ENCODE data around the gene ANKRD52. TPM values are rescaled to one million over a fixed set of nuclear protein-coding genes. Genes with fewer than 3 reads are reported as not detected.

ANKRD52 gene
- total and polyA plus RNA-seq, 10 of the 15 experiments (the other 5 are each of a cell fraction or from before 2014, with no cell fraction given): 0.90 to 55.3 (median 16.1) TPM

- TF ChIP-seq CTCF (IDR thresholded peaks at IDR 0.05 in 2 of 3, conservative IDR thresholded peaks at IDR 0.05 in 1 of 3; ENCODE audit: control insufficient read depth in 2 of 3, extremely low read depth in 1 of 3, insufficient read depth in 1 of 3, low read depth in 3 of 3, low read length in 3 of 3): no peak
- no peak for TF ChIP-seq KDM1A (IDR thresholded peaks at IDR 0.05; ENCODE audit: borderline replicate concordance)
- TF ChIP-seq, protein P1, sequence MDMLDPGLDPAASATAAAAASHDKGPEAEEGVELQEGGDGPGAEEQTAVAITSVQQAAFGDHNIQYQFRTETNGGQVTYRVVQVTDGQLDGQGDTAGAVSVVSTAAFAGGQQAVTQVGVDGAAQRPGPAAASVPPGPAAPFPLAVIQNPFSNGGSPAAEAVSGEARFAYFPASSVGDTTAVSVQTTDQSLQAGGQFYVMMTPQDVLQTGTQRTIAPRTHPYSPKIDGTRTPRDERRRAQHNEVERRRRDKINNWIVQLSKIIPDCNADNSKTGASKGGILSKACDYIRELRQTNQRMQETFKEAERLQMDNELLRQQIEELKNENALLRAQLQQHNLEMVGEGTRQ (IDR thresholded peaks at IDR 0.05; ENCODE audit: borderline replicate concordance, low read depth, low read length): no peak
- TF ChIP-seq JUNB (IDR thresholded peaks at IDR 0.05): no peak
- no peak for TF ChIP-seq WRNIP1 (IDR thresholded peaks at IDR 0.05; ENCODE audit: borderline replicate concordance, low read depth, low read length)
- TF ChIP-seq MTA3 (IDR thresholded peaks at IDR 0.05; ENCODE audit: borderline replicate concordance, low read length): no peak
- TF ChIP-seq HCFC1 (IDR thresholded peaks at IDR 0.05; ENCODE audit: low read length): 0 out of 2 replicates have a peak, but pooled peaks have one; percentile 12
- TF ChIP-seq TAF1 (IDR thresholded peaks at IDR 0.05; ENCODE audit: borderline replicate concordance, low read depth, low read length): peak; percentile 58; the same call in 1 of the 2 replicates
- TF ChIP-seq EED (IDR thresholded peaks at IDR 0.05; ENCODE audit: low read depth): no peak
- no peak for TF ChIP-seq RFX5 (IDR thresholded peaks at IDR 0.05; ENCODE audit: low read depth, low read length)
- TF ChIP-seq MXI1 (IDR thresholded peaks at IDR 0.05; ENCODE audit: low read depth, low read length): no peak
- no peak for TF ChIP-seq NFYB (IDR thresholded peaks at IDR 0.05; ENCODE audit: insufficient read depth, low read depth, low read length)
- no peak for TF ChIP-seq STAT3 (IDR thresholded peaks at IDR 0.05; ENCODE audit: low read depth, low read length)
- no peak for TF ChIP-seq BCLAF1 (IDR thresholded peaks at IDR 0.05)
- no peak for TF ChIP-seq MEF2A (IDR thresholded peaks at IDR 0.05; ENCODE audit: insufficient read depth, low read depth, low read length)
- no peak for TF ChIP-seq PKNOX1 (IDR thresholded peaks at IDR 0.05)
- TF ChIP-seq PAX5 (IDR thresholded peaks at IDR 0.05; ENCODE audit: borderline replicate concordance, low read depth, low read length): no peak
- TF ChIP-seq YBX1 (IDR thresholded peaks at IDR 0.05): no peak
- TF ChIP-seq MEF2B (IDR thresholded peaks at IDR 0.05; ENCODE audit: partially characterized antibody, poor library complexity, severe bottlenecking): no peak
- TF ChIP-seq POLR2A (IDR thresholded peaks at IDR 0.05; ENCODE audit: low read depth, low read length): peak; percentile 91
- TF ChIP-seq ZNF24 (IDR thresholded peaks at IDR 0.05): no peak
- 0 out of 2 replicates have a peak, but pooled peaks have one; percentile 16 for TF ChIP-seq SPI1 (IDR thresholded peaks at IDR 0.05; ENCODE audit: borderline replicate concordance, insufficient read depth, low read depth, low read length)
- TF ChIP-seq SMAD5 (IDR thresholded peaks at IDR 0.05; ENCODE audit: low read depth): peak; percentile 94
- no peak for TF ChIP-seq RCOR1 (conservative IDR thresholded peaks at IDR 0.05; ENCODE audit: low read depth, low read length)
Measured at GRCh38 chr12:56221757-56222530, 36.2 kb downstream of the ANKRD52 start, which contains the start of gene RNF41 (continued).

Measured in GM12878 (cell line).